Activated CD4-positive, alpha-beta T cell treated with anti-CD3 and anti-CD28 coated beads, Interleukin-2, amount 50 U/mL, for 1 hour (primary cell): ENCODE data around the gene VWA3A.
A peak's percentile ranks its signal among the peaks of the same experiment; 100 is the strongest.
"Not testable (repeated sequence)": the region's sequence is repeated elsewhere in the genome, so short reads cannot be mapped to it uniquely, and the experiment has no call there.

Source experiments
- DNase-seq: peaks from one replicate; pipeline ENCODE4 v3.0.0-alpha.2; 2020

VWA3A gene

GRCh38 chr16:22092143-22092933, at the start of gene VWA3A:
VWA3A (plus strand) TSS chr16:22092541; CDS start chr16:22092638, 97 bp downstream.
- no peak for DNase-seq

DNA sequence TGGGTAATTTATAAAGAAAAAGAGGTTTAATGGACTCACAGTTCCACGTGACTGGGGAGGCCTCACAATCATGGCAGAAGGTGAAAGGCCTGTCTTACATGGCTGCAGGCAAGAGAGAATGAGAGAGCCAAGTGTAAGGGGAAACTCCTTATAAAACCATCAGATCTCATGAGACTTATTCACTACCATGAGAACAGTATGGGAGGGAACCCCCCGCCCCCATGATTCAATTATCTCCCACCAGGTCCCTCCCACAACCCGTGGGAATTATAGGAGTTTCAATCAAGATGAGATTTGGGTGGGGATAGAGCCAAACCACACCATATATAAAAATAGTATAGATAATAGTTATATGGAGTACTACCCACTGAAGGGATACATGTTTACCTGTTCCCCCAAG, 48.5 kb upstream of the VWA3A start:
- not testable (repeated sequence) for DNase-seq

DNA sequence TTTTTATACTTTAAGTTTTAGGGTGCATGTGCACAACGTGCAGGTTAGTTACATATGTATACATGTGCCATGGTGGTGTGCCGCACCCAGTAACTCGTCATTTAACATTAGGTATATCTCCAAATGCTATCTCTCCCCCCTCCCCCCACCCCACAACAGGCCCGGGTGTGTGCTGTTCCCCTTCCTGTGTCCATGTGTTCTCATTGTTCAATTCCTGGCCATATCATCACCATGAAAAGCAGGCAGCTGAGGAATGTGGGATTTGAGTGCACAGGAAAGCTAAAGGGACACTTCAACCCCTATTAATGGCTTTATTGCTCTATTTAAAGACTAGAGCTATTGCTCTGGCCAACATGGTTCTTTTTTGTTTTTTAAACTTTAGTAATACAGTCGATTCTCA, 46.5 kb upstream of the VWA3A start:
- not testable (repeated sequence) for DNase-seq

- no peak for DNase-seq
These were observed 41.4 kb upstream of the VWA3A start for GRCh38 chr16:22050963-22051362.

DNA sequence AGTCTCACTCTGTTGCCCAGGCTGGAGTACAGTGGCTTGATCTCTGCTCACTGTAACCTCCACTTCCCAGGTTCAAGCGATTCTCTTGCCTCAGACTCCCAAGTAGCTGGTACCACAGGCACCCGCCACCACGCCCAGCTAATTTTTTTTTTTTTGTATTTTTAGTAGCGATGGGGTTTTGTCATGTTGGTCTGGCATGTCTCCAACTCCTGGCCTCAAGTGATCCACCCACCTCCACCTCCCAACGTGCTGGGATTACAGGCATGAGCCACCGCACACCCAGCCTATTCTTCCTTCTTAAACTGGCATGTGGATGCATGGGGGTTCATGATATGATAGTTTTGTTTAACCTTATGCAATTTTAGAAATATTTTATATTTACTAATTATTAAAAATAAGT, 39.4 kb upstream of the VWA3A start:
- no peak for DNase-seq

DNA sequence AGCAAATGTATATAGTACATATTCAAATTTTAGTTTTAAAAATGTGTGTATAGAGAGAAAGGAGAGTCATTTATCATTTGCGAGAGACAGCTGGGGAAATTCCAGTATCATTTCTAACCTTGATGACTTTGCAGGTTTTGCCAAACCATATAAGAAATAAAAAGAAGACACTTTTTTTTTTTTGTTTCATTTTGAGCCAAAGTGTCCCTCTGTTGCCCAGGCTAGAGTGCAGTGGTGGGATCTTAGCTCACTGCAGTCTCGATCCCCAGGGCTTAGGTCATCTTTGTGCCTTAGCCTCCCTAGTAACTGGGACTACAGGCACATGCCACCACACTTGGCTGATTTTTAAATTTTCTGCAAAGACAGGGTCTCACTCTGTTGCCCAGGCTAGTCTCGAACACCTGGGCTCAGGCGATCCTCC, 38.4 kb upstream of the VWA3A start:
- DNase-seq, result no peak

DNA sequence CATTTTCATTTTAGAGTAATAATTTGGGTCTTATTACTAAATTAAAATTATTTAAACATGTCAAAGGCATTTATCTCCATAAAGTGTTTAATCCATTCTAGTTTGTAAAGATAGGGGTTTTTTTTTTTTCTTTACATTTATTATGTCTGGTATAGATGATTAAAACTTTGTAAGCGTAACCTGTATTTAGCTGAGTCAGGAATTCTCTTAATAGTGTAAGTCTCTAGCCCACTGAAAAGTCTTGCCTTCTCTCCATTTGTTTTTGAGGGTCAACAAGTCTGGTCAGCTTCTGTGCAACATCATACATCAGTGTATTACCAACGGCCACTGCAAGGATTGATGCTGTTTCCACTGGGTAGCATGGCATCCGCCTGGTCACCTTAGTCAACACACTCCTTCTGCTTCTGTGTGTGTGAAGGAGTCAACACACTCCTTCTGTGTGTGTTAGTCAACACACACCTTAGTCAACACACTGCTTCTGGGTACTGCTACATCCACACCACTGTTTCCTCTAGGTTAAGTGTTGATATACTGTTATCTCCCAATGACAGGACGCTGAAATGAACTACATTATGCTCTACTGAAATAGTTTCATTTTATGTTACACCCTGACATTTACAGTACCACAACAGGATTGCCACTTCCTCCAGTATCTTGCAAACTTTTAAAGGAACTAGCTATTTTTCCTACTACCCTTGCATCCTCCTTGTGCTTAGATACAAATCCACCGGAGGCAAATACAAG, 37.3 kb upstream of the VWA3A start:
- no peak for DNase-seq

DNA sequence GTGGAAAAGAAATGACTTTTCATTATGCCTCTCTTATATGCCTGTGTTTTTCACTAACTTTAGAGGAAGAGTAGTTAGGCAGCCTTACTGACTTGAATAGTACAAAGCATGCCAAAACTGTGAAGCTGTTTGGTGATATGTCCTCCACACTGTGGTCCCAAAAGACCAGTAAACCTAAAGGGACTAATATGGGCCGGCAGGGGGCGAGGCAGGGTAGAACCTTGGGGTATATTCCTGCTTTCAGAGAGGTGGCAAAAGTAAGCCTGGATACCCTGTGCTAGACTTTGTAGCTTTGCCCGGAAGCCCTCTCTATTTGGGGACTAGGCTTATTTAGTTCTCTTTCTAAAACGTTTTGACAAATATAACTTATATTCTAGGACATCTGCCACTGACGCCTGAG, 36.5 kb upstream of the VWA3A start:
- no peak for DNase-seq

- DNase-seq, result no peak
These were observed 28.4 kb upstream of the VWA3A start for GRCh38 chr16:22063888-22064467.

GRCh38 chr16:22065252-22065651, 27.1 kb upstream of the VWA3A start:
- DNase-seq, result no peak

DNA sequence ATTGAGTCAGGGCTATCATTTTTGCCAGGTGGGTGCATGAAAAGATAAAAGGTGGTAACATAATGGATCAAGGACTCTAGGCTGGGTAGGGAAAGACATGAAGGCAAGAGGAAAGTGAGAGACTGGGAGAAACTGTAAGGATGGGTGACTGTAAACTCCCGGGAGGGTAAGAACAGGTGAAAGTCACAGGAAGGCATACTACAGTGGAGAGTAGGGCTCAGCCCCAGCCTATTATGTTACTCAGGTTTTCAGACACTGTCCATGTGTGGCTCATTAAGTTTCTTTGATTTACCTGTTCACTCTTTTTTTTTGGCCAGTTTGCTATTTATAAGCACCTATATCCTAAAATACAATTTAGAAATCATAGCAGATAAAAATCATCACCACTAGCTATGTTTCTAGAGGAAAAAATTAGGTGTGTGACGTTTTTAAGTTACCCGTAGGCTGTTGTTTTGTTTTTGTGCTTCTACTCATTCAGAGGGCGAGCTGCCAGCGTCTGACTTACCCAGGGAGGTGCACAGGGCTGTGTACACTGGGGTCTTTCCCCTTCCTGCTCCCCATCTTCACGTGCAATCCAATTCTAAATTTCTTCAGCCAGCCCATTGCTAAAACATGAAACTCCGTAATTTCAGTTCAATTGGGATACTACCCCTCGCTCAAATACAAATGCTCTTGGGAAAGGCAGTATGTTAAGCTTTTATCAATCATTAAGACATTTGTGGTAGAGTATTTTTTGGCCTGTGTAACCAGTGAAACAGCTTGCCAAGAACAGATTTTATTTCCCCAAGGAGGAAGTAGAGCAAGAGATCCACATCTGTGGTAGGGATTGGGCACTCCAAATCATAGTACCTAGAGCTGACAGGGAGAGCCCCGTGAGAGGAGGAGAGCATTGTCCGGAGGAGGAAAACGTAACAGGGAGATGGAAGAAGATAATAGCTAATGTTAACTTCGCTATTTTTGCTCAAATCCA, 21.7 kb upstream of the VWA3A start:
- no peak for DNase-seq

- DNase-seq, result no peak
These were observed 20.9 kb upstream of the VWA3A start for GRCh38 chr16:22071331-22071910.

DNA sequence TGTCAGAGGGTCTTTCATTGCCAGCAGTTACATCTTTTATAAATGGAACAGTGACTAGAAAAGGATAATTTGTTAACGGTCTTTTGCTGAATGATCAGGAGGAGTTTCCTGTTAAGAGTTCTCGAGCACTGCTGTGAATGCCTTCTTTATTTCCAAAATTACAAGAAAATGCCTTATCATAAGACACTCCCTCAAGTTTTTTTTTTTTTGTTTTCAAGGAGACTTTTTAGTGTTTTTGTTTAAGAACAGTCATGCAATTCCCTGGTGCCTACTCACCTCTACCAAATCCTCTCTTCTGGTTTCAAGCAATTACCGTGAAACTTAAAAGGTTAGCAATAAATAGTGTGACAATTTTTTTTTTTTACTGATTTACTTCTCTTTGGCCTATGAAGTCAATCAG, 19.0 kb upstream of the VWA3A start:
- DNase-seq, result no peak

DNA sequence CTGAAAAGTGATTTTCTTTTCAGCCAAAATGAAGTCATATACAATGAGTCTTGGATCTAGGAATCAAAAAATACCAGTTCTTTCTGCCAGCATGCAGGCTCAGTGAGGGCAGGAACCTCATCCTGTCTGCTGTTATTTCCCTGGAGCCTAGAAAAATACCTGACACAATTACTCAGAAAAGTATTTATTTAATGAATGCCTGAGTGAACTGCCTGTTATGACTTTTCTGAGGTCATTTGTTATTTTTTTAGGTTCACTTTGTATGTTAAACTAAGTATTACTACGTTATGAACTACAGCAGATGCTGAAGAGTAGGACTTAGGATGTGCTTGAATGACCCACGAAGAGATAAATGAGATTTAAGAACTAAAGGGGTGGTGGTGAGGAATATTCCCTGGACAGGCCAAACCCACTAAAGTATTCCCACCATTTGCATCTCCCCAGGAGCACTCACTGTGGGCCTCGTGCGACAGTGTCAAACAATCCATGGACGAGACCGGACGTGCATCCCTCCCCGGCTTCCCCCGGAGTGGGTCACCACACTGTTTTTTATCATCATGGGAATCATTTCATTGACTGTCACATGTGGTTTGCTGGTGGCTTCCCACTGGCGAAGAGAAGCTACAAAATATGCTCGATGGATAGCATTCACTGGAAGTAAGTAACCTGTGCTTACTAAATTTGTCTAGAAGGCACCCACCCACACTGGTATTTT, 17.1 kb upstream of the VWA3A start:
- no peak for DNase-seq

GRCh38 chr16:22075776-22076175, 16.6 kb upstream of the VWA3A start:
- DNase-seq, result no peak

DNA sequence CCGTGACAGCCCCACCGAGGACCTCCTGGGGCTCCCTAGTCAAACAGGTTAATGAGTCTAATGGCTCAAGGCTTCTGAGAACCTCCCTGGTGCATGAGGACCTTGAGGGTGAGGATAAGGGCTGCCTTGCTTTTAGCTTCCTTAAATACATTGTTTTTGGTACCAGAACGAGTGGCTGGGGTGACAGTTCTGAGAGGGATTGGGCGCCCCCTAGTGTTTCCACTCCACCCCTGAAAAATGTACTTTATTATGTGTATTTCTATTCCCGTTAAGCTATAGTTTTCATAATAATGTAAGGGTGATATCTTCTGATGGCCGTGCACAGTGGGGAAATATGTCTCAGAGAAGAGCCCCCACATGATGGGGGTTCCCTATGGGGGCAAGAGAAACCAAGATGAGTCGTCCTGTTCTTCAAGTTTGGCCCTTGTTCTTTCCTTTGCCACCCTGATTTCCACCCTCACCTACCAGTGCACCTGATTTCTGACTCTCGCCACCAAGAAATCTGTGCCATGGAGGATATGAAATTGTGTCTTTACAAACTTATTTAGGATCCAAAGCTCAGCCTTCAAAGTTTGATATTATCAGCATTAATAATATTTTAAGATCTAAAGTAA, 14.5 kb upstream of the VWA3A start:
- DNase-seq, result peak; percentile 77

DNA sequence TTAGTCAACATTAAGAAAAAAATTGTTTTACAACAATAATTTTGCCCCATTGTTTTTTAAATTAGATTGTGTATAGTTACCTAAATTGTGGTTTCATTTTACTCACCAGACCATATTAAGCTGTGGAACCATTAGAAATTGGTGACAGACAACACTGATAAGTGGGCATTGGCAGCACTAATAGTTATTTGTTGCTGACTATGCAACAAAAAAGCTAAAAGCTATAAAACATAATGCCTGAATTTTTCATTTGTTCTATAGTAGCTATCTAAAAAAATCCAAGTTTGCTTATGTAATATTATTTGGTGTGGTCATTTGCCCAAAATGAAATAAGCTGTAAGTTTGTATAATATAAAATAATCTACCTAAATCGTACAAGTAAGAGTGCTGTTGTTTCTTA, 13.7 kb upstream of the VWA3A start:
- no peak for DNase-seq

- no peak for DNase-seq
These were observed 11.3 kb upstream of the VWA3A start for GRCh38 chr16:22081050-22081449.

DNA sequence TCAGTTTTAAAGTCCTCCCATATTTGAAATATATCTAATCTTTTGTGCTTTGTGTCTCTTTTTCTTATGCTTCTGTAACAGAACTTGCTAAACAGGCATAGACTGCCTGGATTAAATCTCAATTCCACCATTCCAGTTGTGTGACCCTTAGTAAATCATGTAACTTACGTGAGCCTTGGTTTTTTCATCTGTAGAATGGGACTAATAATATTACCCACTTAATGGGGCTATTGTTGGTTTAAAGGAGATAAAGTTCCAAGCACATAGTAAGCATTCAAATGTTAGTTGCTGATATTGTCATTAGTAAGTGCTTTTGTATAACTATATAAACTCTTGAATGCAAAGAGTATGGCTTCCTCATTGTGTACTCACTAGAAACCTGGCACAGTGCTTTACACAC, 5.9 kb upstream of the VWA3A start:
- no peak for DNase-seq

GRCh38 chr16:22088642-22089041, 3.7 kb upstream of the VWA3A start:
- DNase-seq, result no peak

- no peak for DNase-seq
These were observed 2.4 kb upstream of the VWA3A start for GRCh38 chr16:22089910-22090309.
